Parathyroid adenoma (tissue), 2 donors: Measurements from ENCODE around the gene COX4I2.
"Not testable (repeated sequence)": the region's sequence is repeated elsewhere in the genome, so short reads cannot be mapped to it uniquely, and the experiment has no call there.

Experiments
- H2AFZ ChIP-seq: fragments of 300-600 bp; sonication (generic); one replicate; pipeline ENCODE4 v1.7.0; 2017; ENCODE audit warnings: antibody characterized with exemption, mild to moderate bottlenecking
- H3K27ac ChIP-seq: fragments of 300-600 bp; sonication (generic); one replicate; pipeline ENCODE4 v1.7.0; 2017
- H3K27me3 ChIP-seq: fragments of 300-600 bp; sonication (generic); one replicate; pipeline ENCODE4 v1.7.0; 2017; ENCODE audit warnings: low read length; ENCODE audit not compliant: control insufficient read depth, insufficient read depth
- H3K36me3 ChIP-seq: fragments of 300-600 bp; sonication (generic); one replicate; pipeline ENCODE4 v1.7.0; 2017; ENCODE audit warnings: low read length; ENCODE audit not compliant: control insufficient read depth, insufficient read depth
- H3K4me1 ChIP-seq: fragments of 300-600 bp; sonication (generic); one replicate; pipeline ENCODE4 v1.7.0; 2017; ENCODE audit warnings: control low read depth
- H3K4me2 ChIP-seq: fragments of 300-600 bp; sonication (generic); one replicate; pipeline ENCODE4 v1.7.0; 2017; ENCODE audit warnings: low read length
- H3K4me3 ChIP-seq: fragments of 300-600 bp; sonication (generic); one replicate; pipeline ENCODE4 v1.7.0; 2017; ENCODE audit warnings: low read depth, low read length
- H3K79me2 ChIP-seq: fragments of 300-600 bp; sonication (generic); one replicate; pipeline ENCODE4 v1.7.0; 2017; ENCODE audit warnings: control low read depth
- H3K9ac ChIP-seq: fragments of 300-600 bp; sonication (generic); one replicate; pipeline ENCODE4 v1.7.0; 2017; ENCODE audit warnings: mild to moderate bottlenecking
- H3K9me3 ChIP-seq: fragments of 300-600 bp; sonication (generic); one replicate; pipeline ENCODE4 v1.7.0; 2017; ENCODE audit warnings: low read length; ENCODE audit not compliant: control insufficient read depth
- TF ChIP-seq, protein P1 (sequence below): fragments of 300-600 bp; sonication (generic); IDR thresholded peaks from one replicate; pipeline ENCODE4 v1.7.0; 2017; ENCODE audit warnings: antibody characterized with exemption, mild to moderate bottlenecking
- donor health status: primary hyperparathyroidism.

Gene COX4I2

DNA sequence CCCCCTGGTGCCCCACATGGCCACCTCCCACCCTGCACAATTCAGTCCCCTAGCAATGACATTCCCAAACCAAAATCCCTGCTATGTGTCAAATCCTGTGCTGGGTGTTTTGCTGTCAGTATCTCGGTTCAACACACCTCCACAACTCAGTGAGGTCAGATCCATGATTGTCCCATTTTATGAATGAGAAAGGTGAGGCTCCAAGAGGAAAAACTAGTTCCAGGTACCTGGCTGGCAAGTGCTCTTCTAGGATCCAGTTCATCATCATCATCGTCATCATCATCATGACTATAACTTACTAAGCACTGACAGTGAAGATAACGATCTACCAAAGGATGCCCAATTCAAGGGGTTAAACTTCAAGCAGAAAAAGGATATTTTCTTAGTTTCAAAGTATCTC, 17.5 kb upstream of the COX4I2 start:
- H3K9ac ChIP-seq: no peak overlapping the region
- no peaks in the 10 kb centered on the region for H3K27me3 ChIP-seq
- TF ChIP-seq, protein P1, sequence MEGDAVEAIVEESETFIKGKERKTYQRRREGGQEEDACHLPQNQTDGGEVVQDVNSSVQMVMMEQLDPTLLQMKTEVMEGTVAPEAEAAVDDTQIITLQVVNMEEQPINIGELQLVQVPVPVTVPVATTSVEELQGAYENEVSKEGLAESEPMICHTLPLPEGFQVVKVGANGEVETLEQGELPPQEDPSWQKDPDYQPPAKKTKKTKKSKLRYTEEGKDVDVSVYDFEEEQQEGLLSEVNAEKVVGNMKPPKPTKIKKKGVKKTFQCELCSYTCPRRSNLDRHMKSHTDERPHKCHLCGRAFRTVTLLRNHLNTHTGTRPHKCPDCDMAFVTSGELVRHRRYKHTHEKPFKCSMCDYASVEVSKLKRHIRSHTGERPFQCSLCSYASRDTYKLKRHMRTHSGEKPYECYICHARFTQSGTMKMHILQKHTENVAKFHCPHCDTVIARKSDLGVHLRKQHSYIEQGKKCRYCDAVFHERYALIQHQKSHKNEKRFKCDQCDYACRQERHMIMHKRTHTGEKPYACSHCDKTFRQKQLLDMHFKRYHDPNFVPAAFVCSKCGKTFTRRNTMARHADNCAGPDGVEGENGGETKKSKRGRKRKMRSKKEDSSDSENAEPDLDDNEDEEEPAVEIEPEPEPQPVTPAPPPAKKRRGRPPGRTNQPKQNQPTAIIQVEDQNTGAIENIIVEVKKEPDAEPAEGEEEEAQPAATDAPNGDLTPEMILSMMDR: no peak
- H2AFZ ChIP-seq: no peak overlapping the region
- no peak overlapping the region for H3K4me3 ChIP-seq
- H3K79me2 ChIP-seq: no peaks in the 10 kb centered on the region
- H3K4me1 ChIP-seq: no peaks in the 10 kb centered on the region
- no peaks in the 10 kb centered on the region for H3K9me3 ChIP-seq
- no peaks in the 10 kb centered on the region for H3K36me3 ChIP-seq
- H3K27ac ChIP-seq: no peak overlapping the region
- H3K4me2 ChIP-seq: no peak overlapping the region

GRCh38 chr20:31623123-31623505, 14.6 kb upstream of the COX4I2 start:
- not testable (repeated sequence) for H3K9me3 ChIP-seq, H3K4me3 ChIP-seq, H3K27ac ChIP-seq, H2AFZ ChIP-seq, H3K79me2 ChIP-seq, H3K4me1 ChIP-seq, H3K27me3 ChIP-seq, H3K4me2 ChIP-seq, H3K9ac ChIP-seq, H3K36me3 ChIP-seq

DNA sequence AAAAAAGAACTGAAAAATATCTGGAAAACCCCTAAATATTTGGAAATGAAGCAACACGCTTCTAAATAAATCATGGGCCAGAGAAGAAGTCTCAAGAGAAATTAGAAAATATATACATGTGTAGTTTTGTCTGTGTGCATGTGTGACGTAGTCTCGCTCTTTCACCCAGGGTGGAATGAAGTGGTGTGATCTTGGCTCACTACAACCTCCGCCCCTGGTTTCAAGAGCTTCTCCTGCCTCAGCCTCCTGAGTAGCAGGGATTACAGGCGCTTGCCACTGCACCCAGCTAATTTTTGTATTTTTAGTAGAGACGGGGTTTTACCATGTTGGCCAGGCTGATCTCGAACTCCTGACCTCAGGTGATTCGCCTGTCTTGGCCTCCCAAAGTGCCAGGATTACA, 11.2 kb upstream of the COX4I2 start:
- not testable (repeated sequence) for H3K36me3 ChIP-seq, H3K4me3 ChIP-seq, H2AFZ ChIP-seq, H3K9me3 ChIP-seq, H3K79me2 ChIP-seq, H3K27me3 ChIP-seq, H3K4me2 ChIP-seq, H3K4me1 ChIP-seq, H3K9ac ChIP-seq, H3K27ac ChIP-seq

DNA sequence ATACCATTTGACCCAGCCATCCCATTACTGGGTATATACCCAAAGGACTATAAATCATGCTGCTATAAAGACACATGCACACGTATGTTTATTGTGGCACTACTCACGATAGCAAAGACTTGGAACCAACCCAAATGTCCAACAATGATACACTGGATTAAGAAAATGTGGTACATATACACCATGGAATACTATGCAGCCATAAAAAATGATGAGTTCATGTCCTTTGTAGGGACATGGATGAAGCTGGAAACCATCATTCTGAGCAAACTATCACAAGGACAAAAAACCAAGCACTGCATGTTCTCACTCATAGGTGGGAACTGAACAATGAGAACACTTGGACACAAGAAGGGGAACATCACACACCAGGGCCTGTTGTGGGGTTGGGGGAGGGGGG, 9.7 kb upstream of the COX4I2 start:
- not testable (repeated sequence) for H3K36me3 ChIP-seq, H3K79me2 ChIP-seq, H3K4me2 ChIP-seq, H3K9me3 ChIP-seq, H2AFZ ChIP-seq, H3K9ac ChIP-seq, H3K4me1 ChIP-seq, H3K4me3 ChIP-seq, H3K27me3 ChIP-seq, H3K27ac ChIP-seq

DNA sequence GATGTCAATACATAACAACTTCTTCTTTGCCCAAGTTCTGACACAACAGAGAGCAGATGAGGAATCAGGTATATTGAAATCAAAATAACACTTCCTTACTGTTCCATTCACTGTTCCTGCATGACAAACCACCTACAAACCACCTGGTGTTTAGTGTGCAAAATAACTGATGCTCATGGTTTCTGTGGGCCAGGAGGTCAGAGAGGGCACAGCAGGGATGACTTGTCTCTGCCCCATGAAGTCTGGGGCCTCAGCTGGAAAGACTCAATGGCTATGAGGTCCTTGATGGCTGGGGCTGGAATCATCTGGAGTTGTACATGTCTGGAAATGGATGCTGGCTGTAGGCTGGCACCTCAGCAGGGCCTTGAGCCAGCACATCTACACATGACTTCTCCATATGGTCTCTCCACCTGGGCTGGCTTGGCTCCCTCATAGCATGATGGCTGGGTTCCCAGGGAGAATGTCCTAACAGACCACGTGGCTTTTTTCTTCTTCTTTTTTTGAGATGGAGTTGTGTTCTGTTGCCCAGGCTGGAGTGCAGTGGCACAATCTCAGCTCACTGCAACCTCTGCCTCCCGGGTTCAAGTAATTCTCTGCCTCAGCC, 7.4 kb upstream of the COX4I2 start:
- TF ChIP-seq, protein P1: no peak
- H3K36me3 ChIP-seq: no peaks in the 10 kb centered on the region
- no peak overlapping the region for H3K4me3 ChIP-seq
- no peaks in the 10 kb centered on the region for H3K4me1 ChIP-seq
- no peak overlapping the region for H3K27ac ChIP-seq
- H3K9me3 ChIP-seq: no peaks in the 10 kb centered on the region
- H2AFZ ChIP-seq: no peak overlapping the region
- no peaks in the 10 kb centered on the region for H3K27me3 ChIP-seq
- no peak overlapping the region for H3K9ac ChIP-seq
- H3K4me2 ChIP-seq: no peak overlapping the region
- no peaks in the 10 kb centered on the region for H3K79me2 ChIP-seq

GRCh38 chr20:31632548-31633338, 5.0 kb upstream of the COX4I2 start:
- Histone ChIP-seq H3K9ac (no peak overlapping the region), H3K4me2 (no peak overlapping the region), H3K9me3 (no peaks in the 10 kb centered on the region), H2AFZ (no peak overlapping the region), H3K36me3 (no peaks in the 10 kb centered on the region), H3K4me1 (no peaks in the 10 kb centered on the region), H3K27ac (no peak overlapping the region), H3K27me3 (no peaks in the 10 kb centered on the region), H3K4me3 (no peak overlapping the region), H3K79me2 (no peaks in the 10 kb centered on the region)
- TF ChIP-seq, protein P1: no peak
